G401 (cell line): ENCODE measurements around the gene EDRF1. TPM values are rescaled to one million over a fixed set of nuclear protein-coding genes. Genes with fewer than 3 reads are reported as not detected.
A peak's percentile ranks its signal among the peaks of the same experiment; 100 is the strongest.
"Not testable (repeated sequence)": the region's sequence is repeated elsewhere in the genome, so short reads cannot be mapped to it uniquely, and the experiment has no call there.

Experiments
- DNase-seq: peaks from one replicate; pipeline ENCODE4 v3.0.0-alpha.2; 2015; ENCODE audit warnings: low spot score
- in situ Hi-C: cut with HindIII; loops from 2 replicates; pipeline ENCODE4 v1.10.0; 2016; ENCODE audit warnings: low sequenced_read_pairs, mixed read lengths
- total RNA-seq: library from RNA; depleted of rRNA; stranded (reverse); fragments of >200 nt; shearing (Covaris generic); gene quantifications from 2 replicates; pipeline ENCODE4 v1.2.3, GENCODE V29; 2014

EDRF1 gene
- total RNA-seq, 1 experiment from 2014 or later = 31.1 TPM

DNA sequence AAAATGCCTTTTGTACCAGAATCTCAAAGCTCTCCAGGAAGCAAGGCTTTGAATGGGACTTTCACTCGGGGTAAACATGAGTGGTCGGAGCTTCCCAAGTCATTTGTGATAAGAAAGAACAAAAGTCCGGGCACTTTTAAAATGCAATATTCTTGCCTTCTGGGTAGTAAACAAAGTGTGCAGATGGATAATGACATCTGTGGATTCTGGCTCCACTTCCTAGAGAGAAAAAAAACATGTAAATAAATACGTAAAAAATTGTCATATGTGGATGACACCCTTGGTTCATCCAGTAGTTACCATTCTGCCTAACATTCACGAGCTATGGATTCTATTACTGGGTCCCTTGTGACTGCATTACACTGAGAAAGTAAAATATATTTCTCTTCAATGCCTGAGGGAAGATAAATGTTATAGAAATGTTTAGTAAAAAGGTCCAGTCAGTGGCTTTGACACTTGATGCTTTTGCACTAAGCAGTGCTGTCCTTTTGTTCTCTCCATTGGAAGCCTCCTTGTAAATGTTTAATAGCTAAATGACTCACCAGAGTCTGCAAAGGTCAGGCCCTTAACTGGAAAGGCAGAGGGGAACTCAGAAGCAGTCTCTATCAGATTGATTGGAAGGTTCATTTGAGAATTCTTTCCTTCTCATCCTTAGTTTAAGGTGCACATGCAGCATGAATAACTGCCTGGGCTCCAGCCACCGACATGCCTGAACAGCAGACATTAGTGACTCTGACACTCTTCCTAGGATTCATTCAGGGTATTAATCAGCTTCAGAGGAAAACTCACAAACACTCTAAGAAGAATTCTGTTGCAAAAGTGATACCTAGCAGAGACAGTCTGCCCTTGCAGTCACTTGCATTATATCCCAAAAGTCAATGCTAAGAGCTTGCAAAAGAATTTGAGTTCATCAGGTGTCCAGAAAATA lies 11.7 kb upstream of the EDRF1 start:
- in situ Hi-C loops = no loop called here
- DNase-seq = peak; percentile 34

DNA sequence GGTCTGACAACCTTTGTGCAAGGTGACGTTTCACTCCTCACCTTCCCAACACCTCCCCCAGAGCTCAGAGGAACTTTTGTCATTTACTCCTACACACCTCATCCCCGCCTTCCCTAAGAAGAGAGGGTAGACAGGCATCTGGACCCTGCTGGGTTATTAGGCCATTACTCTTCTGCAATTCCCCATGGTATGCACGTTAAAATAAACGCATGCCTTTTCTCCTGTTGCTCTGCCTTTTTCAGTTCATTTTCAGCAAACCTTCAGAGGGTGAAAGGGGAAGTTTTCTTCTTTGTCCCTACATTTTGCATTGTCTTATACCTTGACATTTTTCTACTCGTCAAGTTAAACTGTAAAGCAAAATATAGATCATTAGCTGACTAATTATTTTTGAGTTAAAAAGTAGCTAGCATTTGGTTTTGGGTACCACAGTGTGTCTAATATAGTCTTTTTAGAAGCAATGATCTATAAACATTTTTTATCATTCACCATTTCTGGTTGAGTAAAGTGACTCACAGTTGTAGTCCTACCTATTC lies 10.5 kb upstream of the EDRF1 start:
- DNase-seq = peak; percentile 54
- in situ Hi-C loops = no loop called here

DNA sequence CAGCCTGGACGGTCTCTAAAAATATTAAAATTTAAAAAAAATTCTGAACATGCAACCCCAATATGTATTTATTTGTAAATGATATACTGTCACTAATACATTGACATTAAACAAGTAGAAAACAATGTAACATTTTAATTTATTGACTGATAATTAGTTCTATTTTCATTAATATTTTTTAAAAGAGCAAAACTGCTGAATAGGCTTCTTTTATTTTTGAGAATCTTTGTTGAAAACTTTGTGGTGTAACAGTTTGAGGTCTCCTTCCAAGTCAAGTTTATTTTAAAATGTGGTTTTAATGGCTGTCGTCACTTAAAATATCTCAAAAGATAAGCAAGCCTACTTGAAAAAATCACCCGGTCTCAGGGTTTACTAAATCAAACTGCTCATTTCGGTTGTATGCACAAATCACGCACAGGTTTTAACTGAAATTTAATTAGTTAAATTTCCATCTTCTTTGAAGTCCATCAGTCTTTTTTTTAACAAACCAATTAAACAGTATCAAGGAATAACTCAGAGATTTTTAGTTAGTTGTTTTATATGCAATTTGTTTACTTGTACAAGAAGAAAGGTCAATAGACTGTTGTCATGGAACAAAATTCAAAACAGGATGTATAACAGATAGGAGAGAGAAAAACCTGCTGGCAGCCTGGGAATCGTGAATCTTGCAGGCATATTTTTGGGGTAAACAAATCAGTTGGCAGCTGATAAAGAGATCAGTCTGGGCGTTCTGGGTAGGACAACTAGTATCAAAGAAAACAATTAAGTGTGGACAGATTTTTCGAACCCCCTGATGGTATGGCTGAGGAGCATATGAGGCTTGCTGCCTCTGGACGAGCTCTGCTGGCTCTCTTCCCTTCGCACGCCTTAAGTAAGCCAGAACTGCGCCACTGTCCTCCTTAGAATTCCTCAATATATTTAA lies 9.7 kb upstream of the EDRF1 start:
- peak; percentile 39 for DNase-seq
- in situ Hi-C loops = no loop called here

DNA sequence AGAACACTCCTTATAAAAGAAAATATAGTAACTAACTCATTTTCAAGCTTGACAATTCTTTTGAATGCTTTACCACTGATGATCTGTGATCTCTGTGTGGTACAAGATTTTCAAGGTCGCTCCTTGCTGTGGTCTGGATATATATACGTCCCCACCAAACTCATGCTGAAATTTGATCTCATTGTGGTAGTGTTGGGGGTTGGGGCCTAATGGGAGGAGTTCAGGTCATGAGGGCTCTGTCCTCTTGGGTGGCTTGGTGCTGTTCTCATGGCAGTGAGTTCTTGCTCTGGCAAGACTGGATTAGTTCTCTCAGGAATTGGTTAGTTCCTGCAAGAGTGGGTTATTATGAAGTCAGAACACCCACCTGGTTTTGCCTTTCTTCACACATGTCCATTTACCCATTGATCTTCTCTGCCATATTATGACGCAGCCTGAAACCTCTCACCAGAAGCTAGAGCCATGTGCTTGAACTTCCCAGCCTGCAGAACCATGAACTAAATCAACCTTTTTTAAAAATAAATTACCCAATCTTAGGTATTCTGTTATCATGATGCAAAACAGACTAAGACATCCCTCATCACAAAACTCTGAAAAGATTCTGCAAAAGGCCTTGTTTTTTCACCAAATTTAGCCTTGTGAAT lies 8.3 kb upstream of the EDRF1 start:
- in situ Hi-C loops = no loop called here
- DNase-seq = no peak

DNA sequence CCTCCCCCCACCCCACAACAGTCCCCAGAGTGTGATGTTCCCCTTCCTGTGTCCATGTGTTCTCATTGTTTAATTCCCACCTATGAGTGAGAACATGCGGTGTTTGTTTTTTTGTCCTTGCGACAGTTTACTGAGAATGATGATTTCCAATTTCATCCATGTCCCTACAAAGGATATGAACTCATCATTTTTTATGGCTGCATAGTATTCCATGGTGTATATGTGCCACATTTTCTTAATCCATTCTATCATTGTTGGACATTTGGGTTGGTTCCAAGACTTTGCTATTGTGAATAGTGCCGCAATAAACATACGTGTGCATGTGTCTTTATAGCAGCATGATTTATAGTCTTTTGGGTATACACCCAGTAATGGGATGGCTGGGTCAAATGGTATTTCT lies 4.8 kb upstream of the EDRF1 start:
- DNase-seq, in situ Hi-C loops: not testable (repeated sequence)

DNA sequence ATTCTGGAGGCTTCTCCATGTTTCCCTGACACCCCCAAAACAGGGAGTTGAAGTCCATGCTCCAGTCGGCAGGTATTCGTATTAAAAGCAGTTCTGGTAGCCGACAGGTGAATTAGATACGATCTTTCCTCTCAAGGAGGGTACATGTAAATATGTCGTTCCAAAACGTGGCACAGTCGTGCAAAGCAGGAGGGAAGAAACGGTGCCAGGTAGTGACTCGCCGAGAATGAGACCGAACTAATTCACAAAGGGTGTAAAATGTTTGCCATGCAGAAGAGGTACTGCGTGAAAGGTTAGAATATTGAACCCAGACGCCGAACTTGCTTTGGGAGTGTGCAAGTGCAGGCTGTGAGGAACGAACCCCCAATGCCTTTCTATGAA lies 483 bp downstream of the EDRF1 start:
- in situ Hi-C loops = no loop called here
- no peak for DNase-seq

DNA sequence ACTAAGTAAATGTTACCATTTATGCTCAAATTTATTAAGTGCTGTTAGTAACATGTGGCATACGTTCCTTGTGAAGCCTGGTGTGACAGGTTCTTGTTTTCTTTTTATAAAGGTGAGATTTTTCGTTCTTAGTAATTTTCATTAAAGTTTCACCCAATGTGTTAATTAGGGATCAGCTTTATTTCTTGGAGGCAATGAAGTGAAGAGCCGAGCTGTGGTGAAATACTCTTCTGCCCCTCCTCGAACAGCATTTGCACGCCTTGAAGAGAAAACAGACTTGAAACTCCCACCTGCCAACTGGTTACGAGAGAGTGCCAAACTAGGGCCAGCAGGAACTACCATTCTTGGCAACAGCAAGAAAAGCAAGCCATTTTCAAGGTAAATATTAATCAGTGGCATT lies 1.5 kb downstream of the EDRF1 start:
- in situ Hi-C loops = no loop called here
- DNase-seq = no peak

DNA sequence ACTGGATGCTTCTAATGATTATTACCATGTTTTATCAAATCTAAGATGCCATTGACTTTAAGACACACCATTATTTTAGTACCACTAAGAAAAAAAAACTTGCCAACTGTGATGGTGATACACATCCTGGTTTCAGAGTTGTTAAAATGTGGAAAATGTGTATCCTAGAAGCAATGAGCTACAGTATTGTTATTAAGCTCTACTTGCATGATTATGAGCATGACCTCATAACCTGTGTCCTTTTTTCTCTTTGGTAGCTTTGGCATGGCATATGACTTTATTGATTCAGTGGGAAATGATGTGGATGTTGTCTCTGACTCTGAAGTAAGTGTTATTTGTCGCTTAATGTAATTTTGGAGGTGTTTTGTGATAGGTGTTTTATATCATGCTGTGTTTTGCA lies 3.3 kb downstream of the EDRF1 start:
- in situ Hi-C loops = no loop called here

DNA sequence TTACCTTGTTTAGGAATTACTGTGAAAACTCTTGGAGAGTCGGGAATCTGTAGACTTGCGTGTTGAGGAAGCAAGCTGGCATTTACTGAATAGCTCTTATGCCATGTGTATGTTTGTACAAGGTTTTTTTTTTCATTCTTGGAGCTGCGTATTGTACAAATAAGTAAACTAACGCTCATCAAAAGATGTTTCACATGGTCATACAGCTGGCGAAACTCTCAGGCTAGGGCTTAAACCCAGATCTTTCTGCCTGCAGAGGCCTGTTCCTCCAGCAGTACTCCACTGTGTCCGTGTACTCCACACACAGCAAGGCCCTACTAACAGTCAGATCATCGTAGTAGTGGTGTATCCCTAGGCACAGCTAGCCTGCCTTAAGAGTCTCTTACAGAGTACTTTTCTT lies 7.4 kb downstream of the EDRF1 start:
- in situ Hi-C loops = no loop called here
- DNase-seq = no peak

More for the DNA sequence above, 3.3 kb downstream of the EDRF1 start:
- DNase-seq = no peak

DNA sequence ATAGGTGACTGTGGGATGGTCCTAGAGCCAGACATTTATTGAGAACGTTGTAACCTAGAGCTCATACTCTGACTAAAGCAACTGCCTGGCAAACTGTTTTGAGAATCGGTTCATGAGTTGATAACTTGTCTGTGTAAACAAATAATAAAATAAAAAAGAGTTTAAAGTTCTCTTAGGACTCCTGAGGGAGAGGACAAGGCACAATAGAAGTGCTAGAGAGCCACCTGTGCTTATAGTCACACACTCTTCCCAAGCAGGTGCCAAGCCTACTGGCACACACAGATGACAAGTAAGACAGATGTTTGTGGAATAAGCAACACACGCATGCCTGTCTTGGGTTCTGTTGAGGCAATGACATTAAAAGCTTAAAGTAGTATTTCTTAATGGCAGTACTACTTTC lies 7.9 kb downstream of the EDRF1 start:
- in situ Hi-C loops = no loop called here
- no peak for DNase-seq

DNA sequence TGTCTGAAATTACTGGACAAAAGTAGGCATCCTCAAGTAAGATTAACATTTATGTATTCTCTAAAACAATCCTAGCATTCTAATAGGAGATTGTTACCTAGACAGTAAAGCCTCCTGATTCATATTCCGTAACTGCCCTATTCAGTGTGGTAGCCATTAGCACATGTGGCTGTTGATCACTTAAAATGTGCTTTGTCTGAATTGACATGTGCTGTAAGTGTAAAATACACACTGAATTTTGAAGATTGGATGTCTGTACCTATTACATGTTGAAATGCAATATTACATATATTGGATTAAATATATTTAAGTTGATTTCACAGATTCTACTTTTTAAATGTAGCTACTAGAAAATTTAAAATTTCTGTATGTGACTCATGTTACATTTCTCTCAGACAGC lies 14.6 kb downstream of the EDRF1 start:
- no peak for DNase-seq
- in situ Hi-C loops = no loop called here

DNA sequence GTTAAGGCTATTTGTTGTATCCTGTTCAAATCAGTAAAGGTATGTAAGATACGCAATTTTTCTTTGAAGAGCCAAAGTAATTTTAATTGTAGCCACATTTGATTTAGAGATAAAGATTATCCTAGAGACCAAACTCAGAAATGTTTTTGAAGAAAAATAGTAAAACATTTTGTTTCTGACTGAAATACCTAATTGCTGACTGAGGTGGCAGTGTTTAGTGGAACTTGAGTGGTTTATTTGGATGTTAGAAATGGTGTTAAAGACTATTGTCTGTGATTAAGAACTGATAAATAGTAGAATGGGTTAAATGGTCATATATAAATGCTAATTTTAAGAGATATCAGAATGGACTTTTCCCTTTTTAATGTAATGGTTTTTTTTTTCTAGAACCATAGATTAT lies 15.3 kb downstream of the EDRF1 start:
- no peak for DNase-seq
- in situ Hi-C loops = no loop called here

DNA sequence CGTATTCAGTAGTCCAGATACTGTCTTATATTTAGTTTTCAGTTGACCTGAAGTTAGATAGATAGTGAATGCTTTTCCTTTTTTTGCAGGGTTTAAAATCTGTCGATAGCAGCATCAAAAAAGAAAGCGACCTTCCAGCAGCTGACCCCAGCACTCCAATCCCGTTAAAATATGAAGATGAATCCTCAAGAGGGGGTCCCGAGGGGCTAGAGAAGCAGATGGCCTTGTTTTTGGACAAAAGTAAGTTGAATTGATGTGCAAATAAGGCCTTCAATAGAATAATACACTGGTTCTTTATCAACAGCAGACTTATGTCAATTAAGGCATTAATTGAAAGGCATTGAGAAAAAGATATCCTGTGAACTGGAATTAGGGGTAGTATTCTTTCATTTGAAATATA lies 18.7 kb downstream of the EDRF1 start:
- no peak for DNase-seq
- in situ Hi-C loops = no loop called here

DNA sequence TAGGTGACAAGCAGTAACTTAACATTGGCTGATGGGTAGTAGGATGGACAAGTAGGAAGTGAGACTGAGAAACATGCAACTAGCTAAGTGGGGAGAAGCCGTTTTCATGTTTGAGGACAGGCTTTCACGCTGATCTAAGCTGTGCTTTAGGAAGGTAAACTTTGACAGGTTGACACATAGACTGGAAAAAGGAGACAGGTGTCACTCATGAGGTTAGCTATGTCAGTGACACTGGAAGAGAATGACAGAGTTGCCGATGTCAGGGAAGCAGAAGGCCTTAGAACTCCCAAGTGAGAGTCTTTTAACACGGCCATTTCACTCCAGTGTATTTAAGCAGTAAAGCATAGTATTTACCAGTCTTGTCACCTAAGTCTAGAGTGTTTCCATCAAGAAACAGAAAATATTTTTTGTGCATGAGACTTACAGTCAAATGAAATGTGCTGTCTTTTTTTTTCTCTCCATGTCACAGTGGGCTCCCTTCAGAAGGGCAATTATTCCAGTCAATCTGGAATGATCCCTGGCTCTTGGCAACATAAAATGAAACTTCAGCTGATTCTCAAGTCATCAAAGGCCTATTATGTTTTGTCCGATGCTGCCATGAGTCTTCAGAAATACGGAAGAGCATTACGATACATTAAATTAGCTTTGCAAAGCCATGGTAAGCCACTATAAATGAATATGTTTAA lies 20.6 kb downstream of the EDRF1 start:
- DNase-seq = no peak
- in situ Hi-C loops = no loop called here

DNA sequence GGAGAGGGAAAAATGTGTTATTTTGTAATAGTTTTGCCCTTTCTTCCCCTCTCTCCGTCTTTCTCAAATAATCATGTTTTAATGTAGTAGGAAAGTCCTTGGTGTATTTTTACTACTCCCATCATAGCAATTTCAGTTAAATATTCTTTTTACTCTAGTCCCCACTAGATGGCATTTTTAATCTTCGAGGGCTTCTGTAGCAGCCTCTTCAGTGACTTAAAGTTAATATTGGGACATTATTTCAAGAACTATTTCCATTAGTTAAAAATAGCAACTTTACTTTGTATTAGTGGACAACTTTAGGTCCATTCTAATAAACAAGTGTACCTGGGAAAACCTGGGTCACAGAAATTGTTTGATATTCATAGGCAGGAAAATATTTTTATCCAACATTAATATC lies 23.0 kb downstream of the EDRF1 start:
- in situ Hi-C loops = no loop called here

DNA sequence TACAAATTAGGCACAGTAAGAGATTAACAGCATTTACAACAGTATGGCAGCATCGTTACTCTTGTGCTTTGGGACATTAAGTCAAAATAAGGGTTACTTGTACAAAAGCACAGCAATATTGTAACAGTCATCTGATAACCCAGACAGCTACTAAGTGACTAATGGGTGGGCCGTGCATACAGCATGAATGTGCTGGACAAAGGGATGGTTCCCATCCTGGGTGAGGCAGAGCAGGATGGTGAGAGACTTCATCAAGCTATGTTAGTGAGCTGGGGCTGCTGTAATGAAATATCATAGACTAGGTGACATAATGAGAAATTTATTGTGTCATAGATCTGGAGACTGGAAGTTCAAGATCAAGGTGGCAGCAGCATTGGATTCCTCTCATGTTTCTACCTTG lies 25.4 kb downstream of the EDRF1 start:
- in situ Hi-C loops = no loop called here
- no peak for DNase-seq

More for the DNA sequence above, 23.0 kb downstream of the EDRF1 start:
- no peak for DNase-seq

DNA sequence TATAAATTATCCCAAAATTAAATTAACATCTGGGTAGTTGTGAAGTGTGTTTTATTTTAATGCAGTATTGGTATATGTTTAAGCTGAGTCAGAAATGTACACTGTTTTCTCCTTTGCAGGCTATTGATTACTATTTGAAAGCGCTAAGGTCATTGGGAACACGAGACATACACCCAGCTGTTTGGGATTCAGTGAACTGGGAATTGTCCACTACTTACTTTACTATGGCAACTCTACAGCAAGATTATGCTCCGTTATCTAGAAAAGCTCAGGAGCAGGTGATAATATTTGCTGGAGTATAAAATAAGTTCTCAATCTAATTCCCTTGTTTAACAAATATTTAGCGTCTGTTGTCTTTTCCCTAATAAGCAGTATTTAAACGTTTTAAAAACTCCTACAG lies 27.9 kb downstream of the EDRF1 start:
- in situ Hi-C loops = no loop called here

DNA sequence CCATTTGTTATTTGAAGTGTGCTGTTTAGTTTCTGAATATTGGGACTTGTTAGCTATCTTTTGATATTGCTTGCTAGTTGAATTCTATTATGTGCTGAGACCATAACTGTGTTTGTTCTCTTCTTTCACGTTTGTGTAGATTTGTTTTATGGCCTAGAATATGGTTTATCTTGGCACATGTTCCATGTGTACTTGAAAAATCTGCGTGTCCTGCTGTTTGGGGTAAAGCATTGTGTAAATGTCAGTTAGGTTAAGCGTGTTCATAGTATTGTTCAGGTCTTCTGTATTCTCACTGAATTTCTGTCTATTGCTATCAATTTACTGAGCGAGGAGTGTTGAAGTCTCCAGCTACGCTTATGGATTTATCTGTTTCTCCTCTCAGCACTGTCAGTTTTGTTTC lies 36.7 kb downstream of the EDRF1 start:
- in situ Hi-C loops = no loop called here
- DNase-seq = no peak

More for the DNA sequence above, 27.9 kb downstream of the EDRF1 start:
- DNase-seq = no peak
